ENCODE measurements around the gene DAAM2. TPM values are rescaled to one million over a fixed set of nuclear protein-coding genes. Genes with fewer than 3 reads are reported as not detected.

DAAM2 gene
- not detected for total RNA-seq

DNA sequence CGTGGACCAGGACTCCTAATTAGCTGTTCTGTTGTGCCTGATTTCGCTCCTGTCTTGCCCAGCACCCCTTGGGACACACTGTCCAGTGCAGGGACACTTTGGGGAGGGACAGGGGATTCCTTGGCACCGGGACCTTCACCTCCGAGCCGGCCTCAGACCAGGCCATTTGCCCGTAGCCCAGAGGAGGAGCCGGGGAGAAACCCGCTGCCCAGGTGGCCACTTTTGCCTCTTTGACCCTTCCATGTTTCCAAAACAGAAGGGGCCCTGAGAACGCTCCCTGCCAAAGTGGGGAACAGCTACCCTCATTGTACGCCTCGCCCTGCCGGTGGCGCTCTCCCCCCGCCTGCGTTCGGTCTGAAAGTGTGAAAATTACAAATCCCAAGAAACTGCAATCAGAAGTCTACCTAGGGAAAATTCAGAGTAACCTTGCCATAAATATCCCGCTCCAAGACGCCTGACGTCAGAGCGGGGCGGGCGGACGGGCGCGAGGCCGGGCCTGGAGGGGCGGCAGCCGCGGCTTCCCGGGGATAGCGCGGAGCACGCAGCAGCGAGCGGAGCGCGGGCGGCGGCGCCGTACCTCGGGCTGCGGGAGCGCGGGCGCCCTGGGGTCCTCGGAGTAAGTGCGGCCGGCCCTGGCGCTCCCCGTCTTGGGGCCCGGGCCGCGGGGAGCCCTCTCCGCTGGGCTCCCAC lies at the start of gene DAAM2:
Gene DAAM2 (plus strand): TSS at position 527 of the 690 bp plus-strand sequence. CDS start 63,927 bp downstream, outside the sequence.
- Mint-ChIP-seq H3K36me3 (no peaks in the 10 kb centered on the region), H3K27me3 (peaks cover 40% of the 10 kb centered on the region), H3K4me3 (no peak within 1 kb of the TSS), H3K27ac (no peak within 1 kb of the TSS), H3K9me3 (no peaks in the 10 kb centered on the region), H3K4me1 (ENCODE audit: low read depth) (no peaks in the 10 kb centered on the region)
- no peak for DNase-seq
- ChIA-PET CTCF (no interaction called here), POLR2A (no interaction called here)
- intact Hi-C loops (cut with micrococcal nuclease): no loop called here

DNA sequence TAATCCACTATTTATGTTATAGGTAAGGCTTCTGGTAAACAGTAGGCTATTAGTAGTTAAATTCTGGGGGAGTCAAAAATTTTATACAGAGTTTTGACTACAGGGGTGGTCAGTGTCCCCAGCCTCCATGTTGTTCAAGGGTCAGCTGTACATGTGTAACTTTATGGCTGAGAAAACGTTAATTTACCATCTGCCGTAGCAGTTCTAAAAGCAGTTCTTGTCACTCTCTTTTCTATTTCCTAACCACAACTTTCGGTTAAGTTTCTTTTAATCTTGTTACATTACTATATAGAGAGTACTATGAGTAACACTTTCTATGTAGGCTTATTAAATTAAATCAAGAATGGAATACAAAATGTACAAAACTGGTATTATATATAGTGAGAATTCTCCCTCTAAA lies 45.4 kb upstream of the DAAM2 start:
- H3K4me3 Mint-ChIP-seq: no peak overlapping the region
- intact Hi-C loops (cut with micrococcal nuclease): no loop called here
- CTCF ChIA-PET: no interaction called here
- peaks cover 5% of the 10 kb centered on the region for H3K27me3 Mint-ChIP-seq
- DNase-seq: no peak
- peaks cover 2% of the 10 kb centered on the region for H3K9me3 Mint-ChIP-seq
- H3K4me1 Mint-ChIP-seq (ENCODE audit: low read depth): no peaks in the 10 kb centered on the region
- no peaks in the 10 kb centered on the region for H3K36me3 Mint-ChIP-seq
- no peak overlapping the region for H3K27ac Mint-ChIP-seq
- POLR2A ChIA-PET: no interaction called here

DNA sequence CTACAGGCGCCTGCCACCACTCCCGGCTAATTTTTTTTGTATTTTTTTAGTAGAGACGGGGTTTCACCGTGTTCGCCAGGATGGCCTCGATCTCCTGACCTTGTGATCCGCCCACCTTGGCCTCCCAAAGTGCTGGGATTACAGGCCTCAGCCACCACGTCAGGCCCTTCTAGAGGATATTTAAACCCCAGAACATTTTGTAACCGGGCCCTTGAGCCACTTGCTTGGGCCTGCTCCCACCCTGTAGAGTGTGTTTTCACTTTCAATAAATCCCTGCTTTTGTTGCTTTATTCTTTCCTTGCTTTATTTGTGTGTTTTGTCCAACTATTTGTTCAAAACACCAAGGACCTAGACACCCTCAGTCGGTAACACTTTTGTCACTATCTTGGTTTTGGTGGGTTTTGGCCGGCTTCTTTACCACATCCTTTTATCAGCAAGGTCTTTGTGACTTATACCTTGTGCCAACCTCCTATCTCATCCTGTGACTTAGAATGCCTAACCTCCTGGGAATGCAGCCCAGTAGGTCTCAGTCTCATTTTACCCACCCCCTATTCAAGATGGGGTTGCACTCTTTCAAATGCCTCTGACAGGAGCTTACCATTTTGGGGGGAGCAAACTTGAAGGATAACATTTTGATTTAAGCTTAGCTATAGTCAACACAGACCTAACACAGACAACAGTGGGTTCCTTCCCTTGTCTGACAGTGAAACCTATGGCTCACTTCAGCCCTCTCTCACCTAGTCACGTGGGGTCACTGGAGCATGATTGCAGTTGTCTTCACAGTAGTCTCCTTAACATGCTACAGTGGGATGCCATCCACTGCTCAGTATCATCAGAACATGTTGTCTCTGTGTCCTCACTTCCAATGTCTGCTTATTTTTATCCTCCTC lies 39.1 kb upstream of the DAAM2 start:
- Mint-ChIP-seq H3K27ac (no peak overlapping the region), H3K36me3 (no peaks in the 10 kb centered on the region), H3K4me3 (no peak overlapping the region), H3K9me3 (no peaks in the 10 kb centered on the region), H3K4me1 (ENCODE audit: low read depth) (no peaks in the 10 kb centered on the region), H3K27me3 (no peaks in the 10 kb centered on the region)
- CTCF ChIA-PET: interaction anchor here (0.6 kb wide), 1 partner anchor 18 kb away, joined by 3 read pairs; no protein-coding TSS in a partner anchor
- POLR2A ChIA-PET: no interaction called here
- no peak for DNase-seq
- intact Hi-C loops (cut with micrococcal nuclease): no loop called here

DNA sequence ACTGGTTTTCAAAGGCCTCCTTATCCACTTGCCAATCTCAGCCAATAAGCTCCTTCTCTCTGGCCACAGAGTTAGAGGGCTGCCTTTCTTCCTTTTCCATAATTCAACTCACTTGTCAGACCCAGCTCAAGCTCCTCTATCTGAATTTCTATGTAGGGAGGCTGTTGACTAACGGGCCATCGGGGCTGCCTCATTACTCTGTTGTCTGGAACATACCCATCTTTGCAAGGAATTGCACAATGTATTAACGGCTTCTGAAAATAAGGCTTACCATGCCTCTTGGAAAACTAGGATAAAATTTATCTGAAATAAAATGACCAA lies 38.5 kb upstream of the DAAM2 start:
- intact Hi-C loops (cut with micrococcal nuclease): no loop called here
- H3K9me3 Mint-ChIP-seq: no peaks in the 10 kb centered on the region
- H3K27ac Mint-ChIP-seq: no peak overlapping the region
- no peaks in the 10 kb centered on the region for H3K4me1 Mint-ChIP-seq (ENCODE audit: low read depth)
- no peaks in the 10 kb centered on the region for H3K36me3 Mint-ChIP-seq
- POLR2A ChIA-PET: no interaction called here
- H3K4me3 Mint-ChIP-seq: no peak overlapping the region
- CTCF ChIA-PET: interaction anchor here (0.6 kb wide), 1 partner anchor 19 kb away, joined by 3 read pairs; no protein-coding TSS in a partner anchor
- no peaks in the 10 kb centered on the region for H3K27me3 Mint-ChIP-seq
- no peak for DNase-seq

DNA sequence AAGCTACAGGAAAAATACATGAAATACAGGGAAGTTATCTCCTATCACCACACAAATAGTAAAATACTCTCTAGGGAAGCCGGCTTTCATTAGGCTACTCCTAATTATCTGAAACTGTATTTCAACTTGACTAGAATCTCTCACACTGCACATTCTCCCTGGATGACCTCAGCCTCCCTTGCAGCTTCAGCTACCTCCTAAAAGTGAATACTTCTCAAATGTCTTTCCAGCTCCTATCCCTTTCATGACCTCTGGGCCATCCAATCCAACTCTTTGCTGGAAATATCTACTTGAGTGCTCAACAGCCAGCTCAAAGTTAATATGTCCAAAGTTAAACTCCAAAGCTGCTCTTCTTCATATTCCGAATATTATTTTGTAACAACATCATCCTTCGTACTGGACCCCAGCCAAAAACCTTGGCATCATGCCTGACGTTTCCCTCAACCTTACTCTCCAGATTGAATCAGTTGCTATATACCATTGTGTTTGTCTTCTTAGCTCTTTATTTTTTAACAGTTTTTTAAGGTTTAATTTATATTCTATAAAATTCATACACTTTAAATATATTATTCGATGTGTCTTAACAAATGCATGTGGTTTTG lies 37.6 kb upstream of the DAAM2 start:
- Mint-ChIP-seq H3K27me3 (no peaks in the 10 kb centered on the region), H3K4me3 (no peak overlapping the region), H3K4me1 (ENCODE audit: low read depth) (no peaks in the 10 kb centered on the region), H3K36me3 (no peaks in the 10 kb centered on the region), H3K27ac (no peak overlapping the region), H3K9me3 (no peaks in the 10 kb centered on the region)
- CTCF ChIA-PET: no interaction called here
- POLR2A ChIA-PET: no interaction called here
- intact Hi-C loops (cut with micrococcal nuclease): no loop called here
- DNase-seq: no peak

DNA sequence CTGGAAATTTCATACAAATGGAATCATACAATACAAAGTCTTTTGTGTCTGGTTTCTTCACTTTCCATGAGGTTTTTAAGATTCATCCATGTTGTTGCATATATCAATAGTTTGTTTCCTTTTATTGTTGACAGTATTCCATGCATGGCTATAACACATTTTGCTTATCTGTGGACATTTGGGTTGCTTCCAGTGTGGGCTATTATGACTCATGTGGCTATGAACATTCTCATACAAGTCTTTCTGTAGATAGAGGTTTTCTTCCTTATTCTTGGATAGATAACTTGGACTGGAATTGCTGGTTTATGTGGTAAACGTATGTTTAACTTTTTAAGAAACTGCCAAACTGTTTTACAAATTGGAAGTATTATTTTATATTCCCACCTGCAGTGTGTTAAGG lies 36.9 kb upstream of the DAAM2 start:
- no peak for DNase-seq
- no peaks in the 10 kb centered on the region for H3K27me3 Mint-ChIP-seq
- POLR2A ChIA-PET: no interaction called here
- no peaks in the 10 kb centered on the region for H3K4me1 Mint-ChIP-seq (ENCODE audit: low read depth)
- no peak overlapping the region for H3K27ac Mint-ChIP-seq
- intact Hi-C loops (cut with micrococcal nuclease): no loop called here
- CTCF ChIA-PET: no interaction called here
- no peaks in the 10 kb centered on the region for H3K36me3 Mint-ChIP-seq
- H3K9me3 Mint-ChIP-seq: no peaks in the 10 kb centered on the region
- no peak overlapping the region for H3K4me3 Mint-ChIP-seq

DNA sequence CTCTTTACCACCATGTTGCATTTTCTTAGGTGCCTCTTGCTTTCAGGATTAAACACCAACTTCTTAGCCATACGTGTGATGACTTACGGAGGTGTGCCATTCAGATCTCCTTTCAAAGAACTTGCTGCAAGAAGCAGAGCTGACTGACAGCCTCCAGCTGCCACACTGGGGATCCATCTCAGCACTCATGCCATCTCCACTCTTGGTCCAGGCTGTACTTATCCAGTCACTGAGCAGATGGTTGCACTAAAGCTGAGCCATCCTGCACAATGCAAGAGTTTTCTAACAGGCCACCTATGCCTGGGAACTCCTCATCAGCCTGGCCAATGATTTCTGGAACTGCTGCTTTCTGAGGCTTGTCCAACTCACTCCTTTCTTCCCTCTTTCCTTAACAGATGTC lies 35.6 kb upstream of the DAAM2 start:
- Mint-ChIP-seq H3K27ac (no peak overlapping the region), H3K9me3 (no peaks in the 10 kb centered on the region), H3K4me1 (ENCODE audit: low read depth) (no peaks in the 10 kb centered on the region), H3K4me3 (no peak overlapping the region), H3K27me3 (no peaks in the 10 kb centered on the region), H3K36me3 (no peaks in the 10 kb centered on the region)
- no peak for DNase-seq
- ChIA-PET CTCF (no interaction called here), POLR2A (no interaction called here)
- intact Hi-C loops (cut with micrococcal nuclease): no loop called here

DNA sequence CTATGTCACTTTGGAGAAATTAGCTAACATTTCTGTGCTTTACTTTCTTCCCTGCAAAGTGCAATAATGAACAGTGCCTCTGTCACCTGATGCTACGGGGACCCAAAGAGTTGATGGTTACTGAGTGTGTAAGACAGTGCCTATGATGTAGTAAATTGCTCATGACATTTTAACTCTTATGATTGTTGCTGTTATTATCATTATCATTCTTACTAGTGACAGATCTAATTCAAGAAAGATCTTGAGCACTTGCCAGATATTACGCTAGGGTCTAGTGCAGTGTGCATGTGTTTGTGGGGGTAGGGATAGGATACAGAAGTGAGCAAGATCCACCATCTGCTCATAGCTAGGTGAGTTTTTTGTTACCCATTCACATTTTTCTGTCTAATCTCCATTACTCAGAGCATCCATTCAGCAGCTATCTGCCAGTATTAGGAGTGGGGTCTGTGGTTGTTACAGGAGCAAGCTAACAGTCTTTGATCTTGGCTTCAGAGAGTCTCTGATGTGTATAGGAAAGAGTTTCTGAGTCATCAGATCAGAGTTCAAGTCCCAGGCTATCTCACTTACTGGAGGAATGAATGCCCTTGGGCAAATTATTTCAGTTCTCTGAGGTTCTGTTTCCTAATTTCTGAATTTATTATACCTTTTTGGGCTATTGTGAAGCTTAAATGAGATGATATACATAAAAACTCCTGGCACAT lies 33.1 kb upstream of the DAAM2 start:
- H3K36me3 Mint-ChIP-seq: no peaks in the 10 kb centered on the region
- H3K9me3 Mint-ChIP-seq: no peaks in the 10 kb centered on the region
- intact Hi-C loops (cut with micrococcal nuclease): no loop called here
- H3K27me3 Mint-ChIP-seq: peaks cover 6% of the 10 kb centered on the region
- ChIA-PET CTCF (no interaction called here), POLR2A (no interaction called here)
- no peaks in the 10 kb centered on the region for H3K4me1 Mint-ChIP-seq (ENCODE audit: low read depth)
- H3K4me3 Mint-ChIP-seq: no peak overlapping the region
- no peak for DNase-seq
- no peak overlapping the region for H3K27ac Mint-ChIP-seq

DNA sequence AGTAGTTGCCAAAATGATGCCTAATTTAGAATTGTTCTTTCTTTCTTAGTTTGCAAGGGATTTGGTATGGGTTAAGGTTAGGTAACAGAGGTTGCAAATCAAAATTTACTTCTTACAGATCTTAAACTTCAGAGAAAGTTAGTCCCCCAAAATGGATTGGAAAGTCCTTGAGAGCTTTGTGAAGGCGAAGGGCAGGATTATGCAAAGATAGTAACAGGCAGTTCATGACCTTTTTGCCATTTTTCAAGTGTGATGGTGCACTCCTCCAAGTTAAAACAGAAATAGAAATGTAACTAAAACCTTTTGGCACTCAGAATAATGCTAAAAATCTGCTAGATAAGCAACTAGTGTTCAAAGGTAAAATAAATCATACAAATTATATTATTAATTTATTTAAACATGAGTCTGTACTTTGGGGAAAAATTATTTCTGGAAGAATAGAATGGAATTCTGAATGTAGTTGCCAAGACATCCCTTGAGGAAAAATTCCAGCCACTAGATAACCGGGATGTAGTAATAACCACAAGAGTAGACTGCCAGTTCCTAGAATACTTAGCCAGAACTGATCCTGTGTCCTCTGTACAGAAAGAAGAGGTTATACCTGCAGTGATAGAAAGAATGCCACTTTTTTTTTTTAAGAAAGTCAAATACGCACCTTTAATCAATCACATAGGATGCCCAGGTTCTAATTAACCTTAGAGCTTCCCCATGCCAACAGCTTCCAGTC lies 31.8 kb upstream of the DAAM2 start:
- DNase-seq: no peak
- H3K27me3 Mint-ChIP-seq: peaks cover 6% of the 10 kb centered on the region
- H3K9me3 Mint-ChIP-seq: no peaks in the 10 kb centered on the region
- POLR2A ChIA-PET: no interaction called here
- H3K36me3 Mint-ChIP-seq: no peaks in the 10 kb centered on the region
- CTCF ChIA-PET: no interaction called here
- H3K4me1 Mint-ChIP-seq (ENCODE audit: low read depth): no peaks in the 10 kb centered on the region
- no peak overlapping the region for H3K4me3 Mint-ChIP-seq
- no peak overlapping the region for H3K27ac Mint-ChIP-seq
- intact Hi-C loops (cut with micrococcal nuclease): no loop called here

DNA sequence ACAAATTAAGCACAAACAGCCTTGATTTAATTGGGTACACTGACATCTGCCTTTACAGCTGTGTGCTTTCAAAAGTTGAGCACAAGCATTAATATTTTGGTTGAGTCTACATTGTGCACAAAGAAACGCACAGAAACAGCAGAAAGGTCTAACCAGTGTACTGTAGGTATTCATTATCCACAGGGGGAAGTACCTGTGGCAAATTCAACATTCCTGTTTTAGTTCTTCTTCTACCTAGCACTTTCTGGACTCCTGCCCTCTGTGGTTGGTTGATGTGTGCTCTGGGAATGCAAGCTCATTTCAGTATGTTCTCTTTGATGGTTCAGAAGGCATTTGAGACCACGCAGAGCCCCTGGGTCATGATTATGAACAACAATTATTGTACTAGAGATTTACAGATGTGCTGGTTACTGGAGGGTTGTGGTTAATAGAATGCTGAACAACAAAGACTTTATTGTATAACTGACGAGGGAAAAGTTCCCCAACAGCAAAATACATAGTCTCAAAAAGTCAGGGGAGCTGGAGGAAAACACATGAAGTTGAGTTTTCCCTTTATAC lies 26.6 kb upstream of the DAAM2 start:
- H3K27ac Mint-ChIP-seq: no peak overlapping the region
- peaks cover 6% of the 10 kb centered on the region for H3K27me3 Mint-ChIP-seq
- POLR2A ChIA-PET: no interaction called here
- intact Hi-C loops (cut with micrococcal nuclease): no loop called here
- CTCF ChIA-PET: no interaction called here
- DNase-seq: no peak
- H3K9me3 Mint-ChIP-seq: no peaks in the 10 kb centered on the region
- no peak overlapping the region for H3K4me3 Mint-ChIP-seq
- H3K4me1 Mint-ChIP-seq (ENCODE audit: low read depth): no peaks in the 10 kb centered on the region
- H3K36me3 Mint-ChIP-seq: no peaks in the 10 kb centered on the region

DNA sequence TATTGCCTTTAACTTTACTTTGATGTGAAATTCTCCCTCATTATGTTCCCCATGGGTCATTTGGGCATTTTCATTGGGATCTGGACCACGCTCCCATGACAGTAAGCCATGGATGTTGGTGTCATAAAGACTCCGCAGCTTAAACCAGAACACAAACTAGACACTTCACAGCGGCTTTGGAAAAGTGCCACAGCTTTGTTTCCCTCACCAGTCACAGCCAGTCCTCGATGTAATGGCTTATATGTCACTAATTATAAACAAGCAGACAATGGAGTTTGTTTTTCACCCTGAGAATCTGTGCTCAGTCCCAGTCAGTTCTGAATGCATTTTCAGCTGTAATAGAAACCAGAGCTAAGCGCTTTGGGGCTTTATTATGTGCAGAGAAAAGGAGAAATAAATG lies 23.2 kb upstream of the DAAM2 start:
- no peaks in the 10 kb centered on the region for H3K4me1 Mint-ChIP-seq (ENCODE audit: low read depth)
- CTCF ChIA-PET: no interaction called here
- H3K36me3 Mint-ChIP-seq: no peaks in the 10 kb centered on the region
- H3K4me3 Mint-ChIP-seq: no peak overlapping the region
- no peaks in the 10 kb centered on the region for H3K9me3 Mint-ChIP-seq
- H3K27ac Mint-ChIP-seq: no peak overlapping the region
- no peak for DNase-seq
- intact Hi-C loops (cut with micrococcal nuclease): no loop called here
- POLR2A ChIA-PET: no interaction called here
- H3K27me3 Mint-ChIP-seq: peaks cover 5% of the 10 kb centered on the region

DNA sequence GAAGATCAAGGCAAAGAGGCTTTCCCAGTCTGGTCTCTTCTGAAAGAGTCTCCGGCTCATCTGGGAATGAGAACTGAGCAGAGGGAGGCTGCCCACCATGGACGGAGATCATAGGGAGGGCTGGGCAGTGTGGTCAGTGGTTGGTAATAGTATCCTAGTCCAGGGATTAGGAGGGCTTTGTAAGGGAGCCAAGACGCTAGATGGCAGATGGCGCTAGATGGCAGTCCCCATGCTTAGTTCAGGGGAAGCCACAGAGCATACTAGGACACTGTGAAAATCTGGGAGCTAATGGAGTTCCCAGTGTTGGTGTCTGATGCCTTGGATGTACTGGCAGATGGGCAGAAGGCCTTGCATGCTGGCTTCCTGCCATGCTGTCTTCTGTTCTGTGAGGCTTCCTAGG lies 21.7 kb upstream of the DAAM2 start:
- Mint-ChIP-seq H3K27ac (no peak overlapping the region), H3K4me1 (ENCODE audit: low read depth) (no peaks in the 10 kb centered on the region), H3K27me3 (peaks cover 5% of the 10 kb centered on the region), H3K4me3 (no peak overlapping the region), H3K36me3 (no peaks in the 10 kb centered on the region), H3K9me3 (no peaks in the 10 kb centered on the region)
- DNase-seq: no peak
- ChIA-PET CTCF (no interaction called here), POLR2A (no interaction called here)
- intact Hi-C loops (cut with micrococcal nuclease): no loop called here

Measured in activated CD4-positive, alpha-beta memory T cell treated with anti-CD3 and anti-CD28 coated beads for 36 hours (primary cell).